Ishikawa (cell line): ENCODE data around the gene IGSF9.

Experiments
- CEBPB ChIP-seq: IDR thresholded peaks from 2 replicates; pipeline ENCODE4 v1.6.1; 2012
- CREB1 ChIP-seq: IDR thresholded peaks from 2 replicates; pipeline ENCODE4 v1.6.1; 2012; ENCODE audit warnings: low read depth
- EP300 ChIP-seq: IDR thresholded peaks from 2 replicates; pipeline ENCODE4 v1.6.1; 2012; ENCODE audit warnings: borderline replicate concordance
- FOXM1 ChIP-seq: IDR thresholded peaks from 2 replicates; pipeline ENCODE4 v1.6.1; 2012; ENCODE audit warnings: low read depth, borderline replicate concordance
- NFIC ChIP-seq: IDR thresholded peaks from 2 replicates; pipeline ENCODE4 v1.6.1; 2012
- RAD21 ChIP-seq: IDR thresholded peaks from 2 replicates; pipeline ENCODE4 v1.6.1; 2012; ENCODE audit warnings: low read depth
- TAF1 ChIP-seq: IDR thresholded peaks from 2 replicates; pipeline ENCODE4 v1.6.1; 2012; ENCODE audit warnings: low read depth, mild to moderate bottlenecking
- TCF12 ChIP-seq: IDR thresholded peaks from 2 replicates; pipeline ENCODE4 v1.6.1; 2012; ENCODE audit warnings: low read depth
- TEAD4 ChIP-seq: IDR thresholded peaks from 2 replicates; pipeline ENCODE4 v1.6.1; 2012
- YY1 ChIP-seq: IDR thresholded peaks from 2 replicates; pipeline ENCODE4 v1.6.1; 2012; ENCODE audit warnings: low read depth
- TF ChIP-seq, protein P1 (sequence below): IDR thresholded peaks from 2 replicates; pipeline ENCODE4 v1.6.1; 2012
- TF ChIP-seq, protein P2 (sequence below): IDR thresholded peaks from 2 replicates; pipeline ENCODE4 v1.6.1; 2012; ENCODE audit warnings: low read depth, mild to moderate bottlenecking
- TF ChIP-seq, protein P3 (sequence below): IDR thresholded peaks from 2 replicates; pipeline ENCODE4 v1.6.1; 2012

GRCh38 chr1:159952932-159953331 is 7.5 kb upstream of the IGSF9 start:
- no peak for TF ChIP-seq RAD21
- no peak for TF ChIP-seq YY1
- TF ChIP-seq, protein P1, sequence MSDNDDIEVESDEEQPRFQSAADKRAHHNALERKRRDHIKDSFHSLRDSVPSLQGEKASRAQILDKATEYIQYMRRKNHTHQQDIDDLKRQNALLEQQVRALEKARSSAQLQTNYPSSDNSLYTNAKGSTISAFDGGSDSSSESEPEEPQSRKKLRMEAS = no peak
- TF ChIP-seq EP300 = no peak
- TF ChIP-seq, protein P2, sequence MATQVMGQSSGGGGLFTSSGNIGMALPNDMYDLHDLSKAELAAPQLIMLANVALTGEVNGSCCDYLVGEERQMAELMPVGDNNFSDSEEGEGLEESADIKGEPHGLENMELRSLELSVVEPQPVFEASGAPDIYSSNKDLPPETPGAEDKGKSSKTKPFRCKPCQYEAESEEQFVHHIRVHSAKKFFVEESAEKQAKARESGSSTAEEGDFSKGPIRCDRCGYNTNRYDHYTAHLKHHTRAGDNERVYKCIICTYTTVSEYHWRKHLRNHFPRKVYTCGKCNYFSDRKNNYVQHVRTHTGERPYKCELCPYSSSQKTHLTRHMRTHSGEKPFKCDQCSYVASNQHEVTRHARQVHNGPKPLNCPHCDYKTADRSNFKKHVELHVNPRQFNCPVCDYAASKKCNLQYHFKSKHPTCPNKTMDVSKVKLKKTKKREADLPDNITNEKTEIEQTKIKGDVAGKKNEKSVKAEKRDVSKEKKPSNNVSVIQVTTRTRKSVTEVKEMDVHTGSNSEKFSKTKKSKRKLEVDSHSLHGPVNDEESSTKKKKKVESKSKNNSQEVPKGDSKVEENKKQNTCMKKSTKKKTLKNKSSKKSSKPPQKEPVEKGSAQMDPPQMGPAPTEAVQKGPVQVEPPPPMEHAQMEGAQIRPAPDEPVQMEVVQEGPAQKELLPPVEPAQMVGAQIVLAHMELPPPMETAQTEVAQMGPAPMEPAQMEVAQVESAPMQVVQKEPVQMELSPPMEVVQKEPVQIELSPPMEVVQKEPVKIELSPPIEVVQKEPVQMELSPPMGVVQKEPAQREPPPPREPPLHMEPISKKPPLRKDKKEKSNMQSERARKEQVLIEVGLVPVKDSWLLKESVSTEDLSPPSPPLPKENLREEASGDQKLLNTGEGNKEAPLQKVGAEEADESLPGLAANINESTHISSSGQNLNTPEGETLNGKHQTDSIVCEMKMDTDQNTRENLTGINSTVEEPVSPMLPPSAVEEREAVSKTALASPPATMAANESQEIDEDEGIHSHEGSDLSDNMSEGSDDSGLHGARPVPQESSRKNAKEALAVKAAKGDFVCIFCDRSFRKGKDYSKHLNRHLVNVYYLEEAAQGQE = no peak
- TF ChIP-seq TAF1 = no peak
- no peak for TF ChIP-seq TEAD4
- no peak for TF ChIP-seq CEBPB
- no peak for TF ChIP-seq CREB1
- TF ChIP-seq NFIC = no peak
- TF ChIP-seq TCF12 = no peak
- TF ChIP-seq, protein P3, sequence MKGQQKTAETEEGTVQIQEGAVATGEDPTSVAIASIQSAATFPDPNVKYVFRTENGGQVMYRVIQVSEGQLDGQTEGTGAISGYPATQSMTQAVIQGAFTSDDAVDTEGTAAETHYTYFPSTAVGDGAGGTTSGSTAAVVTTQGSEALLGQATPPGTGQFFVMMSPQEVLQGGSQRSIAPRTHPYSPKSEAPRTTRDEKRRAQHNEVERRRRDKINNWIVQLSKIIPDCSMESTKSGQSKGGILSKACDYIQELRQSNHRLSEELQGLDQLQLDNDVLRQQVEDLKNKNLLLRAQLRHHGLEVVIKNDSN = no peak
- TF ChIP-seq FOXM1 = no peak
